Endothelial cell (in vitro differentiated cells): ENCODE results near the gene LDAH. TPM values are rescaled to one million over a fixed set of nuclear protein-coding genes. Genes with fewer than 3 reads are reported as not detected.

Experiments
- DNase-seq: peaks from one replicate; pipeline ENCODE4 v3.0.0; 2021; ENCODE audit warnings: low spot score
- H3K27ac Mint-ChIP-seq: one replicate; pipeline ENCODE4 v1.8.0; 2021; ENCODE audit warnings: mixed read lengths, inconsistent platforms; ENCODE audit not compliant: unreplicated experiment
- H3K27me3 Mint-ChIP-seq: one replicate; pipeline ENCODE4 v1.8.0; 2021; ENCODE audit warnings: mild to moderate bottlenecking, moderate library complexity, mixed read lengths, inconsistent platforms; ENCODE audit not compliant: unreplicated experiment
- H3K36me3 Mint-ChIP-seq: one replicate; pipeline ENCODE4 v1.8.0; 2021; ENCODE audit warnings: mild to moderate bottlenecking, low read depth, mixed read lengths, inconsistent platforms; ENCODE audit not compliant: unreplicated experiment
- H3K4me1 Mint-ChIP-seq: one replicate; pipeline ENCODE4 v1.8.0; 2021; ENCODE audit warnings: mild to moderate bottlenecking, mixed read lengths, inconsistent platforms; ENCODE audit not compliant: unreplicated experiment
- H3K4me3 Mint-ChIP-seq: one replicate; pipeline ENCODE4 v1.8.0; 2021; ENCODE audit warnings: mild to moderate bottlenecking, mixed read lengths, inconsistent platforms; ENCODE audit not compliant: unreplicated experiment
- H3K9me3 Mint-ChIP-seq: one replicate; pipeline ENCODE4 v1.8.0; 2021; ENCODE audit warnings: mixed read lengths, inconsistent platforms; ENCODE audit not compliant: unreplicated experiment
- CTCF ChIP-seq: fragments of 200-600 bp; sonication (generic); IDR thresholded peaks from one replicate; pipeline ENCODE4 v1.5.0; 2021; ENCODE audit warnings: antibody characterized with exemption; ENCODE audit not compliant: unreplicated experiment
- total RNA-seq: library from RNA; stranded (reverse); fragmentation: NEBNext Ultra II Directional; extraction: Animal tissue kit (Norgen Biotek cat#: 25700); gene quantifications from one replicate; pipeline ENCODE4 v1.2.1, GENCODE V29; 2021; ENCODE audit not compliant: unreplicated experiment

Gene LDAH
- total RNA-seq, 1 donor from 2014 or later: 21.9 TPM

- DNase-seq: no peak
- peaks cover 9% of the 10 kb centered on the region for H3K27me3 Mint-ChIP-seq
- H3K9me3 Mint-ChIP-seq: no peaks in the 10 kb centered on the region
- no peak for TF ChIP-seq CTCF
- peaks cover 41% of the 10 kb centered on the region for H3K36me3 Mint-ChIP-seq
- peaks cover under 1% of the 10 kb centered on the region for H3K4me1 Mint-ChIP-seq
- no peak overlapping the region for H3K27ac Mint-ChIP-seq
- H3K4me3 Mint-ChIP-seq: peak overlapping the region; percentile 42
Measured at GRCh38 chr2:20640411-20641122, 182.3 kb downstream of the LDAH start.

GRCh38 chr2:20638646-20639430, 184.1 kb downstream of the LDAH start:
- peaks cover 28% of the 10 kb centered on the region for H3K36me3 Mint-ChIP-seq
- H3K27me3 Mint-ChIP-seq: peaks cover 6% of the 10 kb centered on the region
- H3K4me3 Mint-ChIP-seq: no peak overlapping the region
- H3K9me3 Mint-ChIP-seq: no peaks in the 10 kb centered on the region
- H3K4me1 Mint-ChIP-seq: peaks cover 6% of the 10 kb centered on the region
- TF ChIP-seq CTCF: no peak
- no peak for DNase-seq
- no peak overlapping the region for H3K27ac Mint-ChIP-seq

DNA sequence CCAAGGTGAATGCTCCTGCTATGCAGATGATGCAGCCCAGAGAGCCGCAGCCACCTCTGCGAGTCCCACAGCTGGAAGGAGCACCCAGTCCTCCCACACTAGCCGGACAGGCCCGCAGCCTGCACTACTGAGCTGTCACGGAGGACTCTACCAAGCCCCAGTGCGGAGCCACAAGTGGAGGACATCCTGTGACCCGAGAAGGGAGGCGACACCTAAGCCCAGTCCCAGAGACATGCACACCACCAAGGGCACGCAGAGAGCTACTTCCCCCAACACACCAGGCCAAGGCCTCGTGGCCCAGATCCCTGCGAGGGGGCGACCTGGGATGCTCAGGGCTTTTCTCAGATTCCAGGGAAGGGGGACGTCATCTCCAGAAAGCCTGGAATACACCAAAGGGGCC, 184.9 kb downstream of the LDAH start:
- Mint-ChIP-seq H3K9me3 (no peaks in the 10 kb centered on the region), H3K4me1 (peaks cover 6% of the 10 kb centered on the region)

DNA sequence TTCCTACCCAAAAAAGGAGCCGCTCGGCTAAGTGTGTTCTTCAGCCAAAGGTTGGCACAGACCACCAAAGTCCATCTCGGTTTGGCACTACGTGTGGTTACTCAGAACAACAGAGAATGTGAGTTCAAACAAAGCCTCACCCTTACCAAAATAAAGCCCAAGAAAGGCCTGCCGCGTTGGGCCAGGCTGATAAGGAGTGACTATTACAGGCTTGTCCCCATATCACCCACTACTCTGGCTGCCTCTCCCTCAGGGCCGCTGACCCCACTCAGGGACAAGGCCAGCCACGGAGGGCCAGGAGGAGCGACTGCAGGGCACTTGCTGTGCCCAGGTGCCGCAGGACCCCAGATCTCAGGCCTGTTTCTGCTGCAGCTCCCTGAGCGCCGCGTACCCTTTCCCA, 185.8 kb downstream of the LDAH start:
- no peak for DNase-seq
- H3K36me3 Mint-ChIP-seq: peaks cover 21% of the 10 kb centered on the region
- H3K4me1 Mint-ChIP-seq: peaks cover 6% of the 10 kb centered on the region
- H3K27me3 Mint-ChIP-seq: peaks cover 7% of the 10 kb centered on the region
- no peak overlapping the region for H3K4me3 Mint-ChIP-seq
- TF ChIP-seq CTCF: no peak
- no peak overlapping the region for H3K27ac Mint-ChIP-seq
- H3K9me3 Mint-ChIP-seq: no peaks in the 10 kb centered on the region

More for the DNA sequence above, 184.9 kb downstream of the LDAH start:
- Mint-ChIP-seq H3K4me3 (no peak overlapping the region), H3K27me3 (peaks cover 7% of the 10 kb centered on the region), H3K27ac (no peak overlapping the region), H3K36me3 (peaks cover 22% of the 10 kb centered on the region)
- no peak for DNase-seq
- TF ChIP-seq CTCF: no peak
